Karpas-422 (cell line): ENCODE results near the gene STAC3. TPM values are rescaled to one million over a fixed set of nuclear protein-coding genes. Genes with fewer than 3 reads are reported as not detected.
A peak's percentile ranks its signal among the peaks of the same experiment; 100 is the strongest.

Experiments used
- DNase-seq: peaks from one replicate; pipeline ENCODE4 v3.0.0-alpha.2; 2015
- H2AFZ ChIP-seq: fragments of 200-600 bp; sonication (generic); 2 replicates; pipeline ENCODE4 v1.6.1; 2014; ENCODE audit warnings: antibody characterized with exemption, low read length, mixed read lengths
- H3K27ac ChIP-seq: fragments of 200-600 bp; sonication (generic); 2 replicates; pipeline ENCODE4 v1.5.1; 2014; ENCODE audit warnings: mild to moderate bottlenecking, low read length, moderate library complexity
- H3K27me3 ChIP-seq: fragments of 200-600 bp; sonication (generic); 2 replicates; pipeline ENCODE4 v1.6.1; 2014; ENCODE audit warnings: low read length, mixed read lengths
- H3K36me3 ChIP-seq: fragments of 200-600 bp; sonication (generic); 2 replicates; pipeline ENCODE4 v1.6.1; 2014; ENCODE audit warnings: low read length, mixed read lengths; ENCODE audit not compliant: insufficient read depth
- H3K4me1 ChIP-seq: fragments of 200-600 bp; sonication (generic); 2 replicates; pipeline ENCODE4 v1.6.1; 2014; ENCODE audit warnings: mild to moderate bottlenecking, low read length, mixed read lengths
- H3K4me2 ChIP-seq: fragments of 200-600 bp; sonication (generic); 2 replicates; pipeline ENCODE4 v1.6.1; 2014; ENCODE audit warnings: low read length, low read depth, mild to moderate bottlenecking; ENCODE audit not compliant: poor library complexity, severe bottlenecking
- H3K4me3 ChIP-seq: fragments of 200-600 bp; sonication (generic); 2 replicates; pipeline ENCODE4 v1.5.1; 2014; ENCODE audit warnings: mild to moderate bottlenecking, antibody characterized with exemption, low read length, mixed read lengths
- H3K79me2 ChIP-seq: fragments of 200-600 bp; sonication (generic); 2 replicates; pipeline ENCODE4 v1.6.1; 2014; ENCODE audit warnings: mild to moderate bottlenecking, low read length, mixed read lengths
- H3K9ac ChIP-seq: fragments of 200-600 bp; sonication (generic); 2 replicates; pipeline ENCODE4 v1.6.0; 2014; ENCODE audit warnings: low read length
- H3K9me2 ChIP-seq: fragments of 200-600 bp; sonication (generic), shearing (Covaris generic); replicated peaks from 2 replicates; pipeline ENCODE4 v1.6.0; 2014; ENCODE audit warnings: mild to moderate bottlenecking, low read length, moderate library complexity; ENCODE audit not compliant: insufficient read depth
- H3K9me3 ChIP-seq: fragments of 300-700, 200-600 bp; sonication (generic); 2 replicates; pipeline ENCODE4 v1.6.1; 2014; ENCODE audit warnings: low read length, mixed read lengths
- H4K20me1 ChIP-seq: fragments of 200-600 bp; sonication (generic); 2 replicates; pipeline ENCODE4 v1.6.1; 2014; ENCODE audit warnings: mild to moderate bottlenecking, antibody characterized with exemption, low read length, low read depth; ENCODE audit not compliant: insufficient read depth
- total RNA-seq: library from RNA; depleted of rRNA; stranded (reverse); fragments of >200 nt; shearing (Covaris generic); gene quantifications from 2 replicates; pipeline ENCODE4 v1.2.3, GENCODE V29; 2014; ENCODE audit warnings: low replicate concordance

The STAC3 gene
- total RNA-seq, 1 experiment from 2014 or later: 5.9 TPM

DNA sequence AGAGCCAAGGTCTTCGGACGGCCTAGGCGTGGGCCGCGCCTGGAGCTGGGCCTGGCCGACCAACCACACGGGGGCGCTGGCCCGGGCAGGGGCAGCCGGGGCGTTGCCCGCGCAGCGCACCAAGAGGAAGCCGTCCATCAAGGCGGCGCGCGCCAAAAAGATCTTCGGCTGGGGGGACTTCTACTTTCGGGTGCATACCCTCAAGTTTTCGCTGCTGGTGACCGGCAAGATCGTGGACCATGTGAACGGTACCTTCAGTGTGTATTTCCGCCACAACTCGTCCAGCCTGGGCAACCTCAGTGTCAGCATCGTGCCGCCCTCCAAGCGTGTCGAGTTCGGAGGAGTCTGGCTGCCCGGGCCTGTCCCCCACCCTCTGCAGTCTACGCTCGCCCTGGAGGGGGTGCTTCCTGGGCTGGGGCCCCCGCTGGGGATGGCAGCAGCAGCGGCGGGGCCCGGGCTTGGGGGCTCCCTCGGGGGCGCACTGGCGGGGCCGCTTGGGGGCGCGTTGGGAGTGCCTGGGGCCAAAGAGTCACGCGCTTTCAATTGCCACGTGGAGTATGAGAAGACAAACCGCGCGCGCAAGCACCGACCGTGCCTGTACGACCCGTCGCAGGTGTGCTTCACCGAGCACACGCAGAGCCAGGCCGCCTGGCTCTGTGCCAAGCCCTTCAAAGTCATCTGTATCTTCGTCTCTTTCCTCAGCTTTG, 25.9 kb downstream of the STAC3 start:
- peak; percentile 93 for DNase-seq

DNA sequence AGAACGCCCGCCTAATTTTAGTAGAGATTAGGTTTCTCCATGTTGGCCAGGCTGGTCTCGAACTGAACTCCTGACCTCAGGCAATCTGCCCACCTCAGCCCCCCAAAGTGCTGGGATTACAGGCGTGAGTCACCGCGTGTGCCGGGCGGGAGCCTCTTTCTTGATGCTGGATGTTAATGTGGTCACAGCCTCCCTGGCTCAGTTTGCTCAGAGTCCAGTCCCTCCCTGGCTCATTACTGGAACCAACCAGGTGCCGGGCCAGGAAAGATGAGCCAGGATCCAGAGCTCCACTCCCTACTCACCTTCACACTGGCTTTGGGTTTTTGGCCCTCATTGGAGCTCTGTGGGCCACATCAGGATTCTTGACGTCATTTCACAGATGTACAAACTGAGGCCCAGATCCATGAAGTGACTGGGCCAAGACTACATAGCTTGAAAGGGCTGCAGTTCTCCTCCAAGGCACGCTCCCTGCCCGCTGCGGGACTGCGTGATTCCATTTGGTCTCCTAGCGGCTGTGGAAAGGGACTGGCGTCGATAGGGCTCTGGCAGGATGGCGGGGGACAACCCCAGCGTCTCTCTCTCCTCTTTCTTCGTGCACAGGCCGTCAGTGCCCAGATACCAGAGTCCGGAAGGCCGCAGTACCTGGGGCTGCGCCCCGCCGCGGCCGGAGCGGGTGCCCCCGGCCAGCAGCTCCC, 26.6 kb downstream of the STAC3 start:
- no peaks in the 10 kb centered on the region for H3K79me2 ChIP-seq
- H3K9me3 ChIP-seq: no peaks in the 10 kb centered on the region
- H3K9ac ChIP-seq: no peak overlapping the region
- H2AFZ ChIP-seq: no peak overlapping the region
- H3K9me2 ChIP-seq: no peaks in the 10 kb centered on the region
- no peak overlapping the region for H3K4me3 ChIP-seq
- H3K27ac ChIP-seq: no peak overlapping the region
- H3K4me2 ChIP-seq: no peak overlapping the region
- no peaks in the 10 kb centered on the region for H3K36me3 ChIP-seq
- peaks cover 45% of the 10 kb centered on the region for H3K4me1 ChIP-seq
- H3K27me3 ChIP-seq: no peaks in the 10 kb centered on the region; the same call in 1 of the 2 replicates
- H4K20me1 ChIP-seq: no peaks in the 10 kb centered on the region
- no peak for DNase-seq

More for the DNA sequence above, 25.9 kb downstream of the STAC3 start:
- Histone ChIP-seq H4K20me1 (no peaks in the 10 kb centered on the region), H3K9me2 (no peaks in the 10 kb centered on the region), H3K9me3 (no peaks in the 10 kb centered on the region), H3K79me2 (peaks cover 6% of the 10 kb centered on the region), H3K4me2 (peak overlapping the region; percentile 65), H2AFZ (peak overlapping the region; percentile 73; the same call in 1 of the 2 replicates), H3K27ac (peak overlapping the region; percentile 91), H3K36me3 (no peaks in the 10 kb centered on the region; the same call in 1 of the 2 replicates), H3K4me1 (peaks cover 45% of the 10 kb centered on the region), H3K4me3 (peak overlapping the region; percentile 65; the same call in 1 of the 2 replicates), H3K27me3 (no peaks in the 10 kb centered on the region; the same call in 1 of the 2 replicates), H3K9ac (peak overlapping the region; percentile 78)

GRCh38 chr12:57223191-57224165, 27.5 kb downstream of the STAC3 start:
- DNase-seq: no peak
- H3K4me2 ChIP-seq: no peak overlapping the region
- H3K27ac ChIP-seq: no peak overlapping the region
- no peaks in the 10 kb centered on the region; the same call in 1 of the 2 replicates for H3K27me3 ChIP-seq
- no peak overlapping the region for H3K4me3 ChIP-seq
- no peaks in the 10 kb centered on the region for H3K36me3 ChIP-seq
- peaks cover 1% of the 10 kb centered on the region; the same call in 1 of the 2 replicates for H4K20me1 ChIP-seq
- H2AFZ ChIP-seq: no peak overlapping the region
- H3K79me2 ChIP-seq: no peaks in the 10 kb centered on the region
- peaks cover 39% of the 10 kb centered on the region for H3K4me1 ChIP-seq
- H3K9ac ChIP-seq: no peak overlapping the region
- H3K9me3 ChIP-seq: no peaks in the 10 kb centered on the region
- H3K9me2 ChIP-seq: no peaks in the 10 kb centered on the region

GRCh38 chr12:57222286-57223190, 28.4 kb downstream of the STAC3 start:
- no peak overlapping the region for H3K9ac ChIP-seq
- H3K27me3 ChIP-seq: no peaks in the 10 kb centered on the region; the same call in 1 of the 2 replicates
- no peak overlapping the region for H3K4me2 ChIP-seq
- H4K20me1 ChIP-seq: peaks cover 5% of the 10 kb centered on the region; the same call in 1 of the 2 replicates
- no peak overlapping the region for H3K4me3 ChIP-seq
- no peaks in the 10 kb centered on the region for H3K79me2 ChIP-seq
- H3K9me3 ChIP-seq: no peaks in the 10 kb centered on the region
- H3K9me2 ChIP-seq: no peaks in the 10 kb centered on the region
- no peak overlapping the region for H2AFZ ChIP-seq
- peaks cover 43% of the 10 kb centered on the region for H3K4me1 ChIP-seq
- no peaks in the 10 kb centered on the region for H3K36me3 ChIP-seq
- no peak overlapping the region for H3K27ac ChIP-seq
- DNase-seq: no peak

- no peaks in the 10 kb centered on the region; the same call in 1 of the 2 replicates for H3K27me3 ChIP-seq
- DNase-seq: no peak
- no peaks in the 10 kb centered on the region for H3K79me2 ChIP-seq
Measured at GRCh38 chr12:57221169-57221917, 29.6 kb downstream of the STAC3 start.

DNA sequence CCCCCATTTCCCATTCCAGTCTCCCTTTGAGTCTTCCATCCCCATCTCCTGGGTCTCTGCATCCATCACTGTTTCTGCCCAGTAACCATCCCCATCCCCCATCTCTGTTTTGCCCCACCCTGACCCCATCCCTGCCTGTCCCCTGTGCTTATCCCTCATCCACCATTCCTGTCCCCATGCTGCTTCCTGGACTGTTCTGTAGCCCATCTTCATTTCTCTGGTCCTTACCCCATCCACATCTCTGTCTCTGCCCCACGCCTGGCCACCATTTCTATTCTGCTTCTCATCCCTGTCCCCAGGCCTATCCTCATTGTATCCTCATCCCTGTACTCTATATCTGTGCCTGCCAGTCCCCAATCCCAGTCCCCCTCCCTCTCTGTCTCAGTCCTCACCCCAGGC, 30.2 kb downstream of the STAC3 start:
- no peaks in the 10 kb centered on the region for H3K79me2 ChIP-seq
- H3K4me3 ChIP-seq: no peak overlapping the region
- H4K20me1 ChIP-seq: peaks cover 5% of the 10 kb centered on the region; the same call in 1 of the 2 replicates
- H3K36me3 ChIP-seq: no peaks in the 10 kb centered on the region
- no peak overlapping the region for H3K4me2 ChIP-seq
- H3K9me2 ChIP-seq: no peaks in the 10 kb centered on the region
- DNase-seq: no peak
- H3K9ac ChIP-seq: no peak overlapping the region
- peaks cover 41% of the 10 kb centered on the region for H3K4me1 ChIP-seq
- H3K9me3 ChIP-seq: no peaks in the 10 kb centered on the region
- H2AFZ ChIP-seq: no peak overlapping the region
- H3K27me3 ChIP-seq: no peaks in the 10 kb centered on the region; the same call in 1 of the 2 replicates
- H3K27ac ChIP-seq: no peak overlapping the region

More at GRCh38 chr12:57221169-57221917, 29.6 kb downstream of the STAC3 start:
- Histone ChIP-seq H2AFZ (no peak overlapping the region), H3K9ac (no peak overlapping the region), H3K4me1 (peaks cover 41% of the 10 kb centered on the region), H3K9me2 (no peaks in the 10 kb centered on the region), H3K36me3 (no peaks in the 10 kb centered on the region), H3K27ac (no peak overlapping the region), H3K4me3 (no peak overlapping the region), H3K9me3 (no peaks in the 10 kb centered on the region), H4K20me1 (peaks cover 5% of the 10 kb centered on the region; the same call in 1 of the 2 replicates), H3K4me2 (no peak overlapping the region)
